Thymus (tissue), 11 donors: ENCODE data around the gene MEF2D. TPM values are rescaled to one million over a fixed set of nuclear protein-coding genes. Genes with fewer than 3 reads are reported as not detected.

Experiments used
- DNase-seq, 9 donors: peaks; one replicate each; pipeline ENCODE4 v3.0.0-alpha.2; 2013; ENCODE audit warnings: low spot score in 9 of 9, low read depth in 6 of 9, missing footprints in 1 of 9
- H3K27ac ChIP-seq, 2 donors: one replicate each; pipeline ENCODE4 v1.5.1; 2013; ENCODE audit warnings: control low read depth in 1 of 2, low read depth in 1 of 2, low read length in 1 of 2, mild to moderate bottlenecking in 1 of 2, moderate library complexity in 1 of 2
- H3K27me3 ChIP-seq, 2 donors: one replicate each; pipeline ENCODE4 v1.5.1; 2013; ENCODE audit warnings: low read length in 1 of 2; ENCODE audit not compliant: control insufficient read depth in 2 of 2, insufficient read depth in 1 of 2
- H3K36me3 ChIP-seq, 2 donors: one replicate each; pipeline ENCODE4 v1.5.1; 2013; ENCODE audit warnings: low read length in 1 of 2, mild to moderate bottlenecking in 1 of 2, moderate library complexity in 1 of 2; ENCODE audit not compliant: control insufficient read depth in 2 of 2, insufficient read depth in 2 of 2
- H3K4me1 ChIP-seq, 2 donors: one replicate each; pipeline ENCODE4 v1.5.1; 2013; ENCODE audit warnings: low read length in 2 of 2; ENCODE audit not compliant: control insufficient read depth in 2 of 2, insufficient read depth in 2 of 2
- H3K4me3 ChIP-seq, 2 donors: one replicate each; pipeline ENCODE4 v1.5.1; 2013; ENCODE audit warnings: low read length in 2 of 2, control low read depth in 1 of 2, mild to moderate bottlenecking in 1 of 2
- H3K9me3 ChIP-seq, 2 donors: one replicate each; pipeline ENCODE4 v1.5.1; 2013; ENCODE audit warnings: low read length in 1 of 2, mild to moderate bottlenecking in 1 of 2; ENCODE audit not compliant: control insufficient read depth in 2 of 2, insufficient read depth in 1 of 2
- WGBS: extraction: QIAGEN DNeasy Blood & Tissue Kit; methylation state at CpG from one replicate; pipeline ENCODE4 v1.1.7; 2013; 5-methylcytosine and 5-hydroxymethylcytosine counted together
- polyA plus RNA-seq: library from polyadenylated mRNA; stranded (reverse); fragments of 200-250 nt; gene quantifications from one replicate; pipeline ENCODE4 v1.2.3, GENCODE V29; 2013
- total RNA-seq: library from RNA; stranded (reverse); fragments of 120-200 nt; gene quantifications from one replicate; pipeline ENCODE4 v1.2.4, GENCODE V29; 2013
- donor health status: healthy.

The MEF2D gene
- total and polyA plus RNA-seq, 2 donors = 8.3 to 26.3 TPM

DNA sequence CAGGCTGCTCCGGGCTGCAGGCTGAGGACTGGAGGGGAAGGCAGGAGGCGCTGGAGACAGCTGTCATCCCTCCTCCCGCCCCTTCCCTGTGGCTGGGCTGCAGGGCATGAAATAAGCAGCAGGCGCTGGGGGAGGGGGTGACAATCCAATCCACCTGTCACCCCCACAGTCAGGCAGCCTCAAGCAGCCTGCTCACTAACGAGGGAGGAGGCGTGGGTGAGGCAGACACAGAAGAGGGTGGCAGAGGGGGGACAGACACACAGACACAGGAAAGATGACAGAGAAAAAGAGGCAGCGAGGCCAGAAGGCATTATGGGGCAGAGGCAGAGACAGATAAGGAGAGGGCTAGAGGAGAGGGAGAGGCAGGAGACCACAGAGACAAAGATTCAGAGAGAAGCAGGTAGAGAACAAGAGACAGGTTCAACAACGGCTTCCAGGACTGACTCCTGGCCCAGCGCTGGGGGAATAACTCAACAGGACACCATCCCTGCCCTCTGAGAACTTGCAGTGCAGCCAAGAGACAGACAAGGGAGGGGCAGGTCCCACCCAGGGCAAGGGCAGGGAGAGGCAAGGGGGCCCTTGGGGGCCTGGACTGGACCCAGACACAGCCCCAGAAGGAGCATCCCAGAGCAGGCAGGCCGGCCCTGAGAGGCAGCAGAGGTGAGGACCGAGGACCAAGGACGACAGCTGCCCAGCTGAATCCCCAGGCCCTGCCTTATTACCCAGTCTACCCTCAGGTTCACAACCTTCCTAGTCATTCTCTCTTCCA, 11.2 kb downstream of the MEF2D start:
- H3K4me3 ChIP-seq = peak overlapping the region; percentile 1 to 17
- H3K4me1 ChIP-seq = peaks cover 66 to 86% of the 10 kb centered on the region in 2 donors
- H3K36me3 ChIP-seq = peaks cover 18 to 56% of the 10 kb centered on the region in 2 donors
- 24% methylated on average over 12 of the region's 12 CpGs for WGBS
- peak in 4 of 9 donors; percentile 72 to 84 (median 78) for DNase-seq
- peak overlapping the region; percentile 83 to 90 for H3K27ac ChIP-seq
- no peaks in the 10 kb centered on the region for H3K9me3 ChIP-seq
- no peaks in the 10 kb centered on the region for H3K27me3 ChIP-seq

DNA sequence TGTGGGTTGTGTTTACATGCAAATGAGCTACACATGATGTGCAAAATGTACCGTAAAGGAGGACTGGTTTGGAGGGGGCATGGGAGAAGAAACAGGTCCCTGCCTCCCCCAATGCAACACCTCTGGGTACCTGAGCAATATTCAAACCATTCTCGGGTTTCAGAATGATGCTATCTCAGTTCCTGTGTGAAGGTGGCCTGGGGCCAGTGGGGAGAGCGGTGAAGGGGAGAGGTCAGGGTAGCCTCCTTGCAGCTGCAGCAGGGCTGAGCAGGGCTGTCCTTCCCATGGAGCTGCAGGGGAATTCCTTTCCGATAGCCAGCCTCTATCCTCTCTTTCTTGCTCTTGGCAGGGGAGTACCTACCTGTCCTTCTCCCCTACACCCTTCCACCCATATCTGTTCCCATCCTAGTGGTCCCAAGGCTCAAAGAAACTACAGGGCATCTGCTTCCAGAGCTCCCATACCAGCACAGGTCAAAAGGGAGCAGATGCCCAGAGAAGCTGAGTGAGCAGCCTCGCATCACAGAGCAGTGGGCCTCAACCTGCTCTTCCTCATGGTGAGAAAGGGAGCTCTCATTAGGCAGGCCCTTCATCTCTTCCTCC, 11.9 kb downstream of the MEF2D start:
- Histone ChIP-seq H3K27ac (peak overlapping the region; percentile 48 to 90), H3K36me3 (peaks cover 20 to 56% of the 10 kb centered on the region in 2 donors), H3K9me3 (no peaks in the 10 kb centered on the region), H3K4me3 (no peak overlapping the region), H3K4me1 (peaks cover 59 to 83% of the 10 kb centered on the region in 2 donors), H3K27me3 (no peaks in the 10 kb centered on the region)
- 60% methylated on average over 5 of the region's 5 CpGs for WGBS
- peak in 1 of 9 donors; percentile 16 for DNase-seq

DNA sequence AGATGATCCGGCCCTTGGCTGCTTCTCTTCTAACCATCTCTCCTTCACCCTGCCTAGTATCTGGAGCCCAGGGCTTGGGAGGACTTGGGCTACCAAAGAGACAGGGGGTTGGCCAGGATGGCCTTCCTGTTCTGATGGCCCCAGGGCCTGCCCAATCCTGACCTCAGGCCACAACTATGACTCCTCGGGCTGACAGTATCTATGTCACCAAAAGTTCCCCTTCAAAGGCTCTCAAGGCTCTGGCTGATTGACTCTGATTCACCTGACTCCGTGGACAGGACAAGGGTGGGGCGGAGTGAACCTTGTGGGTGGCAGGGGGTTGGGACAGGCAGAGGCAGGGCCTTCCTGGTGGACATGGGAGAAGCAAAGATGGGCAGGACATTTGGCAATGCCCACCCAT, 12.7 kb downstream of the MEF2D start:
- Histone ChIP-seq H3K4me1 (peaks cover 51 to 78% of the 10 kb centered on the region in 2 donors), H3K27ac (peak overlapping the region in 1 of 2 donors; percentile 90), H3K4me3 (no peak overlapping the region), H3K9me3 (no peaks in the 10 kb centered on the region), H3K36me3 (peaks cover 28 to 57% of the 10 kb centered on the region in 2 donors), H3K27me3 (no peaks in the 10 kb centered on the region)
- WGBS = 82% methylated on average over 4 of the region's 4 CpGs
- no peak for DNase-seq

DNA sequence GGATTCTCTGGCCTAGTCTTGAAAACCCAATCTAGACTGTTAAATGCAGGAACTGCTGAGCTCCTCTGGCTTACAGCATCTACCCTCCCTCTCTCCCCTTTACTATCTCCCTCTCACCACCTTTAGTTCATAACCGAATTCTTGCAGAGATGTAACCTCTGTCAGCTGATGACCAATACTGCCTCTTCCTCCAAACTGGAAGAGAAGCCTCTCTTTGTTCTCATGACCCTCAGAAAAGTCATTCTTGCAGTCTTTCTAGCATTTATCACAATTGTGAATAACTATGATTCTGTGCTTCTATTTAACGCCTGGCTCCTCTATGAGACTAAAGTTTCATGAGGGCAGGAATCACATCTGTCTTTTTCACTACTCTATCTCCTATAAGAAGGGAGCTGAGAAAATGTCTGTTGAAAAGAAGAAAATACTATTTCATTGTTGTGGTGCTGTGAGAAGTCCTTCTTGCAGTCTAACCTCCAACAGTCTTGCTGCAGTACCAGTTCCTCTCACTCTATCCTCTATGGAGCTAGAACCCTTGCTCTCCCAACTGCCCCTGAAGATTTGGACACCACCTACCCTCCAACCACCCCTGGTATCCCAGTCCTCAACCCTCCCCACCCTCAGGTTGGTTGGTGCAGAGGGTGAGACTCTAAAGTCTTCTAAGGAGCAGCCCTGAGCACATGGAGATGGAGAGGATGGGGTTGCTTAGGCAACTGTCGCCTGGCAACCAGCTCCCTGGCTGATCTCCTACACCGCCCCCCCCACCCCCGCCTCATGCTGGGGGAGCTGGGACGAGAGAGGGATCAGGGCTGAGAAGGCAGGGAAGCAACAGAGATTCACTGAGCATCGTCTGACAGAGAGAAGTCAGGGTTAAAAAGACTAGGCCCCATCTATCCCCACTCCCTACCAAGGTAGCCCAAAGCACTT, 13.9 kb downstream of the MEF2D start:
- peaks cover 39 to 66% of the 10 kb centered on the region in 2 donors for H3K36me3 ChIP-seq
- H3K9me3 ChIP-seq = no peaks in the 10 kb centered on the region
- DNase-seq = no peak
- H3K27ac ChIP-seq = no peak overlapping the region
- H3K4me1 ChIP-seq = peaks cover 39 to 66% of the 10 kb centered on the region in 2 donors
- H3K27me3 ChIP-seq = no peaks in the 10 kb centered on the region
- WGBS = 94% methylated on average over 7 of the region's 7 CpGs
- no peak overlapping the region for H3K4me3 ChIP-seq

DNA sequence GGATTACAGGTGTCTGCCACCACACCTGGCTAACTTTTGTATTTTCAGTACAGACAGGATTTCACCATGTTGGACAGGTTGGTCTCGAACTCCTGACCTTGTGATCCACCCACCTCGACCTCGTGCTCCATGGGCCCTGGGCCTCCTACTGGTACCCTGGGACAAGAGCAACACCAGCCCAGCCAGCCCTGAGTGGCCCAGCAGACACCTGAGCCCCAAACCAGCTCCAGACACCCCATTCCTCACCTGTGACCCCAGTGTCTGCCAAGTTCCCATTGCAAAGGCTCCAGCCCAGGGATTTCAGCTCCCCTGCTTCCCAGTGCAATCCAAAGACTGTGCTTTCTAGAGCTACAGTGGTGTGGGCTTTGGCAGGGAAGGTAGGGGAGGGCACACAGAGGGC, 14.6 kb downstream of the MEF2D start:
- Histone ChIP-seq H3K27ac (no peak overlapping the region), H3K4me1 (peaks cover 35 to 66% of the 10 kb centered on the region in 2 donors), H3K4me3 (no peak overlapping the region), H3K36me3 (peaks cover 38 to 67% of the 10 kb centered on the region in 2 donors), H3K9me3 (no peaks in the 10 kb centered on the region), H3K27me3 (no peaks in the 10 kb centered on the region)
- DNase-seq = no peak
- 80% methylated on average over 3 of the region's 3 CpGs for WGBS

DNA sequence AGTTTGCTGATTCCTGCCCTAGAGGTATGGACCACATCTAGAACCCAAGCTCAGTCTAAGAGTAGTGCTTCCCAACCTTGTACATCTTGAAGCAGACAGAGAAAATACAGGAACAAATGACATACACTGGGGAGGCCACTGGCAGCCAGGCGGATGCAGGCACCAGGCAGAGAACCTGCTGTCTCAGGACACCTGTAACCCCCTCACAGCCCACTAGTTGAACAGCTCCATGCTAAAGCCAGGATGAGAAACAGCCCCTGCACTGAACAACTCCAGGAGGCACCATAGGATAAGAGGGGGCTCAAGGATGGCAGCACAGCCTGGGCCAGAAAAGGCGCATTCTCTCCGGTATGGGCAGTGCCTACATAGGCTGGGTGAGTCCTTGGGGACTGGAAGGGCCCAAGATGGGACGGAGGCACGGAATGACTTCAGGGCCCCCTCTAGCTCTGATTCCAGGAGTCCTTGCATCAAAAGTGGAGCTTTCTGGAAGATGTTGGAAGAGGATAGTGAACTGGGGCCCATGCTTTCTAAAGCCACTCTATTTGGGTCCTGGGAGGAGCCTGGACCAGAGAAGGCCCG, 16.0 kb downstream of the MEF2D start:
- no peak for DNase-seq
- H3K9me3 ChIP-seq = no peaks in the 10 kb centered on the region
- H3K27ac ChIP-seq = no peak overlapping the region
- WGBS = 99% methylated on average over 6 of the region's 6 CpGs
- H3K4me3 ChIP-seq = no peak overlapping the region
- peaks cover 52 to 78% of the 10 kb centered on the region in 2 donors for H3K36me3 ChIP-seq
- H3K27me3 ChIP-seq = no peaks in the 10 kb centered on the region
- peaks cover 23 to 61% of the 10 kb centered on the region in 2 donors for H3K4me1 ChIP-seq

DNA sequence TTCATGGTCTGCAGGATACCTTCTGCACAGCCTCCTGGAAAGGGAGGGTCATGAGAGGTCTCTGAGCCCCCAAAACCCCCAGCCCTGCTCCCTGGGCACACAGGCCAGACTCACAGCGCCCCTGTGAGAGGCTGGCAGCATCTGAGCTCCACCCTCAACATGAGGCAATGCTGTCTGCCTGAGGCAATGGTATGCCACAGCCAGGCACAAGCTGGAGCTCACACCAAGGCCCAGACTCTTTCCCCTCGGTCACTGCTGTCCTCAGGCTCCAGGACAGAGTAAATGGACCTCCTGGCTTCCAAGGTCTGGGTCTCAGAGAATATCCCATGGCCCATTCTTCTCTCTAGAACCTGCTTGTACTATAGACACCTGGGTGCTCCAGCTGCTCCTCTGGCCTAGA, 17.2 kb downstream of the MEF2D start:
- peaks cover 64 to 87% of the 10 kb centered on the region in 2 donors for H3K36me3 ChIP-seq
- WGBS = 97% methylated on average over 2 of the region's 2 CpGs

DNA sequence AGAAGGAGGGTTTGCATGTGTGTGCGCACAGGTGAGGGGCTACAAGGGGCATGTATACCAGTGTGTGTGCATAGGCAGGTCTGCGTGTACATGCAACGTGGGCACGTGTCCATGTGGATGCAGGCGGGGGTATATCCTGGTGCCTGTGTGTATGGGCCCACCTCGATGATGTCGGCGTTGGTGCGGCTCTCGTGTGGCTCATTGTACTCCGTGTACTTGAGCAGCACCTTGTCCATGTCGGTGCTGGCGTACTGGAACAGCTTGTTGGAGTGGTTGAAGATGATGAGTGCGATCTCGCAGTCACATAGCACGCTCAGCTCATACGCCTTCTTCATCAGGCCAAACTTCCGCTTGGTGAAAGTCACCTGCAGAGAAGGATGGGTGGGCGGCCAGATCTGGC, 18.3 kb downstream of the MEF2D start:
- 96% methylated on average over 19 of the region's 19 CpGs for WGBS
- H3K27me3 ChIP-seq = no peaks in the 10 kb centered on the region
- H3K27ac ChIP-seq = peak overlapping the region in 1 of 2 donors; percentile 6
- H3K36me3 ChIP-seq = peaks cover 74 to 89% of the 10 kb centered on the region in 2 donors
- peaks cover 7 to 38% of the 10 kb centered on the region in 2 donors for H3K4me1 ChIP-seq
- H3K4me3 ChIP-seq = no peak overlapping the region
- DNase-seq = no peak
- H3K9me3 ChIP-seq = no peaks in the 10 kb centered on the region

More for the DNA sequence above, 17.2 kb downstream of the MEF2D start:
- no peaks in the 10 kb centered on the region for H3K9me3 ChIP-seq
- H3K4me1 ChIP-seq = peaks cover 13 to 49% of the 10 kb centered on the region in 2 donors
- no peaks in the 10 kb centered on the region for H3K27me3 ChIP-seq
- peak overlapping the region in 1 of 2 donors; percentile 37 for H3K27ac ChIP-seq
- no peak for DNase-seq
- no peak overlapping the region for H3K4me3 ChIP-seq
